ENCODE data around the gene NDUFB6. TPM values are rescaled to one million over a fixed set of nuclear protein-coding genes. Genes with fewer than 3 reads are reported as not detected.

The NDUFB6 gene
- total RNA-seq, result 65.6 TPM

GRCh38 chr9:32572900-32573523, at the start of gene NDUFB6:
Gene NDUFB6, minus strand, starts transcription at chr9:32573159. Its CDS starts 99 bp downstream, at chr9:32573060.

GRCh38 chr9:32552172-32552872, 20.6 kb downstream of the NDUFB6 start, which contains the start of the genes SMIM27 and TOPORS:
Gene SMIM27, plus strand, starts transcription at chr9:32552327. Its CDS starts 108 bp downstream, at chr9:32552435.
Gene TOPORS, minus strand, starts transcription at chr9:32552586. Its CDS starts 150 bp downstream, at chr9:32552436.

GRCh38 chr9:32526041-32526706, 46.8 kb downstream of the NDUFB6 start, which contains the start of gene RIGI:
Gene RIGI, minus strand, starts transcription at chr9:32526196. Its CDS starts 30 bp downstream, at chr9:32526166.

Other genes with a start within 250 kb of the NDUFB6 start
- gene ACO1, start 188.5 kb downstream of the NDUFB6 start, total RNA-seq, result 21.5 TPM
- gene RIGI, start 47.0 kb downstream of the NDUFB6 start, total RNA-seq, result 11.2 TPM
- gene SMIM27, start 20.8 kb downstream of the NDUFB6 start, total RNA-seq, result 12.8 TPM
- gene TOPORS, start 20.6 kb downstream of the NDUFB6 start, total RNA-seq, result 23.2 TPM
- gene TAF1L, start 62.5 kb upstream of the NDUFB6 start, total RNA-seq, result not detected
- gene TMEM215, start 210.4 kb upstream of the NDUFB6 start, total RNA-seq, result 0.88 TPM

Data from metanephros (tissue), 1 donor.